HepG2 (cell line): ENCODE measurements around the gene C1orf74. TPM values are rescaled to one million over a fixed set of nuclear protein-coding genes. Genes with fewer than 3 reads are reported as not detected.

Experiments
- AKAP8 ChIP-seq: sonication (generic); formaldehyde crosslinking; IDR thresholded peaks from 2 replicates; pipeline ENCODE4 v1.5.1; 2020; ENCODE audit warnings: mild to moderate bottlenecking, missing genetic modification reagents
- FUBP1 ChIP-seq: sonication (generic); formaldehyde crosslinking; IDR thresholded peaks from 2 replicates; pipeline ENCODE4 v1.5.1; 2020; ENCODE audit warnings: missing genetic modification reagents, mild to moderate bottlenecking, borderline replicate concordance
- GPN1 ChIP-seq: sonication (generic); formaldehyde crosslinking; IDR thresholded peaks from 2 replicates; pipeline ENCODE4 v1.5.1; 2020; ENCODE audit warnings: missing genetic modification reagents, borderline replicate concordance
- HIVEP1 ChIP-seq: sonication (generic); formaldehyde crosslinking; IDR thresholded peaks from 2 replicates; pipeline ENCODE4 v1.4.0; 2020; ENCODE audit warnings: mild to moderate bottlenecking, missing genetic modification reagents
- MATR3 ChIP-seq: sonication (generic); formaldehyde crosslinking; IDR thresholded peaks from 2 replicates; pipeline ENCODE4 v1.4.0; 2020; ENCODE audit warnings: missing genetic modification reagents
- MED1 ChIP-seq: sonication (generic); formaldehyde crosslinking; IDR thresholded peaks from 2 replicates; pipeline ENCODE4 v1.4.0; 2020; ENCODE audit warnings: missing genetic modification reagents
- MXI1 ChIP-seq: IDR thresholded peaks from 3 replicates; pipeline ENCODE4 v1.6.1; 2012; ENCODE audit warnings: low read depth, low read length, inconsistent platforms, borderline replicate concordance
- MYC ChIP-seq: sonication (generic); formaldehyde crosslinking; IDR thresholded peaks from 2 replicates; pipeline ENCODE4 v1.9.0; 2021; ENCODE audit warnings: missing genetic modification reagents, borderline replicate concordance
- NCOA5 ChIP-seq: sonication (generic); formaldehyde crosslinking; IDR thresholded peaks from 2 replicates; pipeline ENCODE4 v1.4.0; 2020; ENCODE audit warnings: missing genetic modification reagents
- RBM39 ChIP-seq: fragments of 200-400 bp; formaldehyde crosslinking; IDR thresholded peaks from one replicate; pipeline ENCODE4 v1.6.1; 2018; ENCODE audit warnings: antibody characterized with exemption, mild to moderate bottlenecking, low read depth, low read length; ENCODE audit not compliant: poor library complexity, severe bottlenecking
- SETDB1 ChIP-seq: sonication (generic); formaldehyde crosslinking; IDR thresholded peaks from 2 replicates; pipeline ENCODE4 v1.5.1; 2020; ENCODE audit warnings: missing genetic modification reagents, mild to moderate bottlenecking, borderline replicate concordance
- THAP11 ChIP-seq: IDR thresholded peaks from 2 replicates; pipeline ENCODE4 v1.6.1; 2016; ENCODE audit warnings: missing biosample characterization, missing genetic modification reagents
- THAP7 ChIP-seq: sonication (generic); formaldehyde crosslinking; IDR thresholded peaks from 2 replicates; pipeline ENCODE4 v1.8.1; 2023; ENCODE audit warnings: mild to moderate bottlenecking, missing genetic modification reagents
- YY1 ChIP-seq: IDR thresholded peaks from 2 replicates; pipeline ENCODE4 v1.6.1; 2011; ENCODE audit warnings: low read length, low read depth, moderate library complexity, mild to moderate bottlenecking; ENCODE audit not compliant: insufficient read depth, insufficient replicate concordance
- ZBTB3 ChIP-seq: sonication (generic); formaldehyde crosslinking; IDR thresholded peaks from 2 replicates; pipeline ENCODE4 v1.4.0; 2020; ENCODE audit warnings: low read depth, mild to moderate bottlenecking, moderate library complexity, missing genetic modification reagents, borderline replicate concordance
- ZNF160 ChIP-seq: sonication (generic); formaldehyde crosslinking; IDR thresholded peaks from 2 replicates; pipeline ENCODE4 v1.8.0; 2022; ENCODE audit warnings: mild to moderate bottlenecking, inconsistent platforms, missing genetic modification reagents
- ZNF280B ChIP-seq: sonication (generic); formaldehyde crosslinking; IDR thresholded peaks from 2 replicates; pipeline ENCODE4 v1.5.0; 2020; ENCODE audit warnings: missing genetic modification reagents, mild to moderate bottlenecking, borderline replicate concordance
- ZNF354B ChIP-seq: sonication (generic); formaldehyde crosslinking; IDR thresholded peaks from 2 replicates; pipeline ENCODE4 v1.8.0; 2022; ENCODE audit warnings: mild to moderate bottlenecking, missing genetic modification reagents
- ZNF441 ChIP-seq: sonication (generic); formaldehyde crosslinking; IDR thresholded peaks from 2 replicates; pipeline ENCODE4 v1.7.0; 2021; ENCODE audit warnings: missing genetic modification reagents, borderline replicate concordance
- ZNF713 ChIP-seq: sonication (generic); formaldehyde crosslinking; IDR thresholded peaks from 2 replicates; pipeline ENCODE4 v1.4.0; 2020; ENCODE audit warnings: mild to moderate bottlenecking, missing genetic modification reagents
- ZNF773 ChIP-seq: sonication (generic); formaldehyde crosslinking; IDR thresholded peaks from 2 replicates; pipeline ENCODE4 v1.4.0; 2020; ENCODE audit warnings: missing genetic modification reagents, borderline replicate concordance
- ZSCAN5A ChIP-seq: sonication (generic); formaldehyde crosslinking; IDR thresholded peaks from 2 replicates; pipeline ENCODE4 v1.8.0; 2022; ENCODE audit warnings: mild to moderate bottlenecking, missing genetic modification reagents, borderline replicate concordance
- polyA plus RNA-seq, 8 experiments: library from polyadenylated mRNA; depleted of rRNA in 3 of 8; stranded (reverse) in 7 of 8; unstranded in 1 of 8; fragments of >200 nt; fragmentation: Illumina TruSeq in 4 of 8; extraction: Trizol in 4 of 8; gene quantifications; 2 replicates each; pipeline versions ENCODE4 v1.2.1 to v1.2.3, GENCODE V29; 2011 to 2016; ENCODE audit warnings: low read depth in 4 of 8, missing spikeins in 1 of 8, mixed read lengths in 1 of 8; ENCODE audit not compliant: insufficient read depth in 1 of 8
- total RNA-seq, 5 experiments: library from RNA; depleted of rRNA; stranded (reverse); fragments of >200 nt; fragmentation: Illumina TruSeq; extraction: Trizol; gene quantifications; 2 replicates each; pipeline ENCODE4 v1.2.3, GENCODE V29; 2016; ENCODE audit warnings: low read depth in 1 of 5

The C1orf74 gene
- total and polyA plus RNA-seq, 2 of the 13 experiments (the other 11 are each of a cell fraction or from before 2014, with no cell fraction given): 0.33 to 0.71 TPM

- TF ChIP-seq FUBP1 (CRISPR knock-in tag): no peak
- no peak for TF ChIP-seq ZNF354B (CRISPR knock-in tag)
- peak; percentile 99 for TF ChIP-seq MXI1
- TF ChIP-seq AKAP8 (CRISPR knock-in tag): no peak
- TF ChIP-seq GPN1 (CRISPR knock-in tag): no peak
- TF ChIP-seq ZNF280B (CRISPR knock-in tag): no peak
- 0 out of 2 replicates have a peak, but pooled peaks have one; percentile 42 for TF ChIP-seq ZNF441 (CRISPR knock-in tag)
- peak; percentile 95 for TF ChIP-seq THAP11 (CRISPR knock-in tag)
- TF ChIP-seq ZSCAN5A (CRISPR knock-in tag): no peak
- no peak for TF ChIP-seq SETDB1 (CRISPR knock-in tag)
- TF ChIP-seq HIVEP1 (CRISPR knock-in tag): no peak
- TF ChIP-seq NCOA5: no peak
- peak; percentile 65 for TF ChIP-seq MED1 (CRISPR knock-in tag)
- TF ChIP-seq ZBTB3: no peak
- no peak for TF ChIP-seq THAP7 (CRISPR knock-in tag)
- TF ChIP-seq MATR3: no peak
- peak; percentile 100 for TF ChIP-seq MYC (CRISPR knock-in tag)
- no peak for TF ChIP-seq ZNF773 (CRISPR knock-in tag)
- peak; percentile 25 for TF ChIP-seq YY1
- no peak for TF ChIP-seq RBM39
- TF ChIP-seq ZNF160: no peak
- TF ChIP-seq ZNF713: no peak
Measured at GRCh38 chr1:209827384-209828262, 43.3 kb upstream of the C1orf74 start, which contains the start of gene UTP25 (continued).
